Fibroblast of lung (primary cell): ENCODE data around the gene PDLIM4.

ENCODE experiments used
- CTCF ChIP-seq, 2 donors: IDR thresholded peaks in 1 of 2; conservative IDR thresholded peaks in 1 of 2; 1 replicate in 1 of 2; 2 replicates in 1 of 2; pipeline ENCODE4 v1.5.1; 2011 to 2012; ENCODE audit warnings: low read length in 2 of 2, control low read depth in 1 of 2, inconsistent platforms in 1 of 2, low read depth in 1 of 2, mild to moderate bottlenecking in 1 of 2
- EZH2 ChIP-seq: IDR thresholded peaks from 2 replicates; pipeline ENCODE4 v1.5.1; 2012; ENCODE audit warnings: low read length, control low read depth, mild to moderate bottlenecking; ENCODE audit errors: missing control alignments

GRCh38 chr5:132218321-132218720, 39.2 kb upstream of the PDLIM4 start:
- TF ChIP-seq EZH2 (no peak), CTCF (conservative IDR thresholded peaks at IDR 0.05 in 1 of 2, IDR thresholded peaks at IDR 0.05 in 1 of 2; ENCODE audit: low read depth in 1 of 2, low read length in 2 of 2) (no peak)
